Neural cell (in vitro differentiated cells): ENCODE results near the gene PPFIBP1. TPM values are rescaled to one million over a fixed set of nuclear protein-coding genes. Genes with fewer than 3 reads are reported as not detected.

Source experiments
- H2AFZ ChIP-seq: fragments of 200-600, 300-800 bp; sonication (generic), shearing (Covaris generic); 2 replicates; pipeline ENCODE4 v1.6.0; 2014; ENCODE audit warnings: low read depth, mild to moderate bottlenecking, antibody characterized with exemption, low read length, moderate library complexity
- H3F3A ChIP-seq: fragments of 200-600 bp; shearing (Covaris generic); 2 replicates; pipeline ENCODE4 v1.6.1; 2016; ENCODE audit warnings: mild to moderate bottlenecking, moderate library complexity, mixed read lengths, antibody characterized with exemption, low read length; ENCODE audit not compliant: insufficient read depth, poor library complexity, severe bottlenecking
- H3K27ac ChIP-seq: fragments of 200-600, 300-800 bp; sonication (generic), shearing (Covaris generic); 2 replicates; pipeline ENCODE4 v1.5.1; 2014; ENCODE audit warnings: mild to moderate bottlenecking, low read length, moderate library complexity
- H3K27me3 ChIP-seq: fragments of 300-800, 200-600 bp; sonication (generic), shearing (Covaris generic); 2 replicates; pipeline ENCODE4 v1.6.0; 2014; ENCODE audit warnings: mild to moderate bottlenecking, low read depth, low read length, moderate library complexity; ENCODE audit not compliant: insufficient read depth
- H3K36me3 ChIP-seq: fragments of 300-800, 200-600 bp; sonication (generic), shearing (Covaris generic); 2 replicates; pipeline ENCODE4 v1.5.1; 2014; ENCODE audit warnings: mild to moderate bottlenecking, antibody characterized with exemption, low read length, moderate library complexity; ENCODE audit not compliant: insufficient read depth
- H3K4me2 ChIP-seq: fragments of 300-800, 200-600 bp; sonication (generic), shearing (Covaris generic); 2 replicates; pipeline ENCODE4 v1.6.0; 2014; ENCODE audit warnings: mild to moderate bottlenecking, low read length
- H3K4me3 ChIP-seq: fragments of 300-800, 200-600 bp; sonication (generic), shearing (Covaris generic); 2 replicates; pipeline ENCODE4 v1.5.1; 2014; ENCODE audit warnings: mild to moderate bottlenecking, low read length, moderate library complexity
- H3K79me2 ChIP-seq: fragments of 200-600 bp; shearing (Covaris generic); replicated peaks from 2 replicates; pipeline ENCODE4 v1.6.0; 2014; ENCODE audit warnings: mild to moderate bottlenecking, low read length, moderate library complexity; ENCODE audit not compliant: insufficient read depth
- H3K9ac ChIP-seq: fragments of 300-800, 200-600 bp; sonication (generic), shearing (Covaris generic); 2 replicates; pipeline ENCODE4 v1.6.1; 2016; ENCODE audit warnings: mild to moderate bottlenecking, low read length, mixed read lengths
- H3K9me2 ChIP-seq: fragments of 200-600 bp; shearing (Covaris generic); 2 replicates; pipeline ENCODE4 v1.6.1; 2016; ENCODE audit warnings: mild to moderate bottlenecking, low read length, mixed read lengths; ENCODE audit not compliant: insufficient read depth
- H3K9me3 ChIP-seq: fragments of 200-600, 300-800 bp; sonication (generic), shearing (Covaris generic); 2 replicates; pipeline ENCODE4 v1.6.1; 2016; ENCODE audit warnings: mild to moderate bottlenecking, mixed run types, low read length, moderate library complexity, mixed read lengths
- H4K20me1 ChIP-seq: fragments of 200-600 bp; shearing (Covaris generic); 2 replicates; pipeline ENCODE4 v1.6.1; 2016; ENCODE audit warnings: mild to moderate bottlenecking, mixed run types; ENCODE audit not compliant: insufficient read depth
- CTCF ChIP-seq: fragments of 450-650 bp; IDR thresholded peaks from 2 replicates; pipeline ENCODE4 v1.5.1; 2014; ENCODE audit warnings: antibody characterized with exemption, mild to moderate bottlenecking, moderate library complexity; ENCODE audit not compliant: poor library complexity, severe bottlenecking
- EP300 ChIP-seq: fragments of 450-650 bp; conservative IDR thresholded peaks from 2 replicates; pipeline ENCODE4 v1.6.1; 2014; ENCODE audit warnings: antibody characterized with exemption, mild to moderate bottlenecking, moderate library complexity; ENCODE audit not compliant: poor library complexity, severe bottlenecking
- EZH2 ChIP-seq: fragments of 200-600, 300-800 bp; shearing (Covaris generic), sonication (generic); IDR thresholded peaks from 2 replicates; pipeline ENCODE4 v1.6.1; 2014; ENCODE audit warnings: antibody characterized with exemption, low read length, borderline replicate concordance, mild to moderate bottlenecking; ENCODE audit not compliant: insufficient read depth, poor library complexity, severe bottlenecking
- MXI1 ChIP-seq: fragments of 450-650 bp; conservative IDR thresholded peaks from 2 replicates; pipeline ENCODE4 v1.6.1; 2014; ENCODE audit warnings: antibody characterized with exemption, mild to moderate bottlenecking; ENCODE audit not compliant: poor library complexity, severe bottlenecking
- POLR2AphosphoS5 ChIP-seq: IDR thresholded peaks from 2 replicates; pipeline ENCODE4 v1.6.1; 2012
- RAD21 ChIP-seq: fragments of 450-650 bp; conservative IDR thresholded peaks from 2 replicates; pipeline ENCODE4 v1.6.1; 2014; ENCODE audit warnings: antibody characterized with exemption, mild to moderate bottlenecking, moderate library complexity
- REST ChIP-seq: IDR thresholded peaks from 2 replicates; pipeline ENCODE4 v1.6.1; 2012; ENCODE audit warnings: borderline replicate concordance
- SMC3 ChIP-seq: fragments of 450-650 bp; conservative IDR thresholded peaks from 2 replicates; pipeline ENCODE4 v1.6.1; 2014; ENCODE audit warnings: antibody characterized with exemption, mild to moderate bottlenecking, moderate library complexity; ENCODE audit not compliant: poor library complexity
- TAF1 ChIP-seq: IDR thresholded peaks from 2 replicates; pipeline ENCODE4 v1.6.1; 2012; ENCODE audit warnings: low read depth
- polyA plus RNA-seq: library from polyadenylated mRNA; depleted of rRNA; stranded (reverse); fragments of >200 nt; gene quantifications from 2 replicates; pipeline ENCODE4 v1.2.3, GENCODE V29; 2014

The PPFIBP1 gene
- polyA plus RNA-seq, 1 donor from 2014 or later: 30.2 TPM

DNA sequence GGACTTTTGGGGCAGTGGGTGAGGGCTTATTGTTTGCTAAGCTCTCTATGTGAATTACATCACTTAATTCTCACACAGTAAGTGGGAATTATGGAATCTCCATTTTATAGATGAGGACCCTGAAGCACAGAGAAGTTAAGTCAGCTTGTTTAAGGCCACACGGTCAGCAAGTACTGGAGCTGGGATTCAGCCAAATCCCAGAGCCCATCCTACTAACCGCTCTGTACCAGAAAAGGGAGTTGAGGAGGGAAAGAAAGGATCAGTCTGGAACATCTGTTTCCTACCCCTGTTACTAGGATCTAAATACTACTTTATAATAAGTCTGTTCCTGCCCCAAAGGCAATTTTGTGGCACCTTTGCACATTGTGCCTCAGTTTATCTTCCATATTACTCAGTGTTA, 42.6 kb downstream of the PPFIBP1 start:
- H3K9me2 ChIP-seq: no peaks in the 10 kb centered on the region
- no peak overlapping the region for H3K9ac ChIP-seq
- no peaks in the 10 kb centered on the region for H3K9me3 ChIP-seq
- H3K4me3 ChIP-seq: no peak overlapping the region
- no peak overlapping the region for H2AFZ ChIP-seq
- no peaks in the 10 kb centered on the region for H4K20me1 ChIP-seq
- no peaks in the 10 kb centered on the region for H3K36me3 ChIP-seq
- H3K27ac ChIP-seq: no peak overlapping the region
- TF ChIP-seq TAF1: no peak
- TF ChIP-seq MXI1: no peak
- TF ChIP-seq POLR2AphosphoS5: no peak
- no peak for TF ChIP-seq REST
- no peak for TF ChIP-seq CTCF
- TF ChIP-seq EP300: no peak
- no peak for TF ChIP-seq EZH2
- TF ChIP-seq SMC3: no peak
- TF ChIP-seq RAD21: no peak
- H3K4me2 ChIP-seq: no peak overlapping the region
- no peaks in the 10 kb centered on the region for H3K79me2 ChIP-seq
- H3F3A ChIP-seq: no peaks in the 10 kb centered on the region
- H3K27me3 ChIP-seq: no peaks in the 10 kb centered on the region

DNA sequence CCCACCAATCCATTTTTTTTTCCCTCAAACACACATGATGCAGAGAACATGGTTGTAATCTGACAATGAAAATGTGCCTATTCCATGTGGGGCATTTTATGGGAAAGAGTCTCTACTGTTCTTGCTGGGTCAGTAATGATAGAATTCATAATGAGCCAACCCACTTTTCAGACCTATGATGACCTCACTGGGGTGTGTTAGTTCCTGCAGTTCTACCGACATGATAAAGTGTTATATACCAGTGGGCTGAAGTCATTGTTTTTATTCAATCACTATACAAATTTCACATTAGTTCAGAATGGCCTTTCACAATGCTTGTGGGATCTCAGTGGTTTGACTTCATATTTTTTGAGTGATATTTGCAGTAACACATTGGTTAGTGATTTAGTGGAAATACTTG, 47.5 kb downstream of the PPFIBP1 start:
- Histone ChIP-seq H3K4me2 (no peak overlapping the region), H3K27ac (no peak overlapping the region), H3K9ac (no peak overlapping the region), H3K79me2 (no peaks in the 10 kb centered on the region), H3K9me2 (no peaks in the 10 kb centered on the region), H3K27me3 (no peaks in the 10 kb centered on the region), H3K36me3 (no peaks in the 10 kb centered on the region), H2AFZ (no peak overlapping the region), H3K4me3 (no peak overlapping the region), H3F3A (no peaks in the 10 kb centered on the region), H4K20me1 (no peaks in the 10 kb centered on the region), H3K9me3 (no peaks in the 10 kb centered on the region)
- no peak for TF ChIP-seq RAD21
